SK-MEL-5 (cell line): ENCODE results near the gene CNRIP1. TPM values are rescaled to one million over a fixed set of nuclear protein-coding genes. Genes with fewer than 3 reads are reported as not detected.
"Not testable (repeated sequence)": the region's sequence is repeated elsewhere in the genome, so short reads cannot be mapped to it uniquely, and the experiment has no call there.

Experiments used
- DNase-seq: peaks from one replicate; pipeline ENCODE4 v3.0.0-alpha.2; 2016; ENCODE audit warnings: low read depth, low spot score
- in situ Hi-C: cut with HindIII; loops from 2 replicates; pipeline ENCODE4 v1.10.0; 2016; ENCODE audit warnings: low sequenced_read_pairs, high pct_unique_total_duplicates, low pct_unique_long_range_greater_than_20kb
- total RNA-seq: library from RNA; depleted of rRNA; stranded (reverse); fragments of >200 nt; shearing (Covaris generic); gene quantifications from 2 replicates; pipeline ENCODE4 v1.2.3, GENCODE V29; 2014

Gene CNRIP1
- total RNA-seq, 1 experiment from 2014 or later, result 28.4 TPM

- in situ Hi-C loops, result no loop called here
- peak; percentile 54 for DNase-seq
Observed at GRCh38 chr2:68344031-68344430, 24.3 kb upstream of the CNRIP1 start.

- DNase-seq, result no peak
- in situ Hi-C loops, result no loop called here
Observed at GRCh38 chr2:68342470-68342869, 22.7 kb upstream of the CNRIP1 start.

- no peak for DNase-seq
- in situ Hi-C loops, result no loop called here
Observed at GRCh38 chr2:68341583-68341982, 21.8 kb upstream of the CNRIP1 start.

GRCh38 chr2:68341062-68341329, 21.2 kb upstream of the CNRIP1 start:
- in situ Hi-C loops, result no loop called here
- no peak for DNase-seq

- in situ Hi-C loops, result no loop called here
- no peak for DNase-seq
Observed at GRCh38 chr2:68340226-68341061, 20.7 kb upstream of the CNRIP1 start.

GRCh38 chr2:68336192-68336591, 16.4 kb upstream of the CNRIP1 start:
- DNase-seq, result no peak
- in situ Hi-C loops, result no loop called here

GRCh38 chr2:68333931-68334330, 14.2 kb upstream of the CNRIP1 start:
- in situ Hi-C loops, result no loop called here
- no peak for DNase-seq

GRCh38 chr2:68333009-68333408, 13.3 kb upstream of the CNRIP1 start:
- DNase-seq, result no peak
- in situ Hi-C loops, result no loop called here

GRCh38 chr2:68330691-68331090, 10.9 kb upstream of the CNRIP1 start:
- DNase-seq, result no peak
- in situ Hi-C loops, result no loop called here

GRCh38 chr2:68328901-68329300, 9.2 kb upstream of the CNRIP1 start:
- no peak for DNase-seq
- in situ Hi-C loops, result no loop called here

GRCh38 chr2:68325056-68325455, 5.3 kb upstream of the CNRIP1 start:
- DNase-seq, result no peak
- in situ Hi-C loops, result no loop called here

- DNase-seq, result peak; percentile 42
- in situ Hi-C loops, result no loop called here
Observed at GRCh38 chr2:68320118-68320641, 431 bp upstream of the CNRIP1 start.

- in situ Hi-C loops, result no loop called here
- DNase-seq, result peak; percentile 10
Observed at GRCh38 chr2:68318914-68319397, 793 bp downstream of the CNRIP1 start.

- no peak for DNase-seq
- in situ Hi-C loops, result no loop called here
Observed at GRCh38 chr2:68317971-68318913, 1.5 kb downstream of the CNRIP1 start.

- DNase-seq, result peak; percentile 53
- in situ Hi-C loops, result no loop called here
Observed at GRCh38 chr2:68316111-68316510, 3.6 kb downstream of the CNRIP1 start.

GRCh38 chr2:68311033-68311432, 8.7 kb downstream of the CNRIP1 start:
- in situ Hi-C loops, result no loop called here

GRCh38 chr2:68309426-68309825, 10.3 kb downstream of the CNRIP1 start:
- no peak for DNase-seq

More at GRCh38 chr2:68311033-68311432, 8.7 kb downstream of the CNRIP1 start:
- DNase-seq, result no peak

GRCh38 chr2:68303902-68304272, 15.9 kb downstream of the CNRIP1 start:
- in situ Hi-C loops, DNase-seq: not testable (repeated sequence)

More at GRCh38 chr2:68309426-68309825, 10.3 kb downstream of the CNRIP1 start:
- in situ Hi-C loops, result no loop called here
